HG02571 (cell line): ENCODE results near the gene PRSS56.

ENCODE experiments used
- ATAC-seq: cut with Tn5 transposase; IDR thresholded peaks from one replicate; pipeline ENCODE4 v1.9.1; 2021; ENCODE audit warnings: mild to moderate bottlenecking, moderate library complexity; ENCODE audit not compliant: unreplicated experiment

Gene PRSS56

GRCh38 chr2:232519581-232520438 is at the start of gene PRSS56:
Gene PRSS56, plus strand, starts transcription at chr2:232520388. Its CDS starts 211 bp downstream, at chr2:232520599.
- ATAC-seq = no peak

DNA sequence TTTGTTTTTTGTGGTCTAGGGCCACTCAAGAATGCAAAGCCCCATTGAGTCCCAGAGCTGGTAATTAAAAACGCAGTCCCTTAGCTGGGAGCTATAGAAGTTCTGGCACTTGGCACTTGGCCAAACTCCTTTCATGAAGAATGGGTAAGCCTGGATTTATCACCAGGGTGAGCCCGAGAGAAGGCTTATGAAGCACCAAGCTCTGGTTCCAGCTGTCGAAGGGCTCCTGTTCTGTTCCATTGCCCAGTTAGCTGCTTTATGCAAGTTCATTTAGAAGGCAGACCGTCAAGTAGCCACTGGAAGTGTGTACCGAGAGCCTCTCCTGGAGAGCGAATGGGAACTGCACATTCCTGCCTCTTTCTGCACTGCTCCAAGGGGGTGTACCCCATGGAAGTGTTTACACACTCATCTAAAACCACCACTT is 46.7 kb upstream of the PRSS56 start:
- no peak for ATAC-seq

DNA sequence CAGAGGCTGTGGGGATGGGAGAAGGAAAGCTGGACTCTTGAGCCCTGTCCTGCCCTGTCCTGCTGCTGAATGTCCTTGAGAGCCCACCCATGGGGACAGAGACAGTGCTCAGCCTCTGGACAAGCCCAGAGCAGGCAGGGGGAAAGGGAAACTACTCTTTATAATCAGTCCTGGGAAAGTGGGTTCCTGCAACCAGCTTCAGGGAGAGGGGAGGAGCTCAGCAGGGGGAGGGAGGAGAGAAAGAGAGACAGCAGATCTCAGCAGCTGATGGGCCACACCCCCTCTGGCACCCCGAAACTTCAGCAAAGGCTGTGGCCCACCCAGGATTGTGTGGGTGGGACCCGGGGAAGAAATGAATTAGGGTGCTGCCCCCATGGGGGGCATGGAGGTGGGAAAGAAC is 44.1 kb upstream of the PRSS56 start:
- no peak for ATAC-seq

- no peak for ATAC-seq
These were observed 43.4 kb upstream of the PRSS56 start for GRCh38 chr2:232476791-232477190.

- no peak for ATAC-seq
These were observed 42.3 kb upstream of the PRSS56 start for GRCh38 chr2:232477751-232478510.

DNA sequence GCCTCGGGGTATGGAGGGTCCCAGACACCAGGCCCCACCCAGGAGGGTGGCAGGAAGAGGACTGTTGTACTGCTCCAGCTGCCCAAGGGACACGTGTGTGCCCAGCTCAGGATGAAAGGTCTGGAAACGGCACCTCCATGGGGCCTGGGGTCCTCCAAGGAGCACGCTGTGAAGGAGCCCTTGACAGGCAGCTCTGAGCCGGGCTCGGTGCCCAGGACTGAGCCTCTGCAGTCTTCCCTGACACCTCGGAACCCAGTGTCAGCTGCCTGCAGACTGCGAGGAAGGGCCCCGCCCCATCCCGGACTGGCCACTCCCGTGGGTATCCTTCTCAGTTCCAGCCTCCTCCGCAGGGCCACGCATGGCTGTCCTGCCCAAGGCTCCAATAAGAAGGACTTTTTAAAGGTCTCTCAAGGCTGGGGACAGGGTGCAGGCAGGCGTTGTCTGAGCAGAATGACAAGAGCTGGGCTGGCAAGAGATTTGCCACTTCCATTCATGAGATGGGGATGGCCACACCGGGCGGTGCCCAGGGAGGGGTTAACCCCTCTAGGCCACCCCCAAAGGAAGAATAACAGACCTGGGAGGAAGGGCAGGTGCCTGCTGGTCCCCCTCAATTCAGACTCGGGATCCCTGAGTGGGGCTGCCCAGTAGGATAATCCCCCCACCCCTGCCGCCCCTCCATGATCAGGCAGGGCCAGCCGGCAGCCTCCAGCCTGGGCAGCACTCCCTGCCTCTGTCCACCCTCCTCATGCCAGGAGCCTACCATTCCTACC is 41.4 kb upstream of the PRSS56 start:
- ATAC-seq = no peak

- no peak for ATAC-seq
These were observed 40.6 kb upstream of the PRSS56 start for GRCh38 chr2:232479341-232480200.

- ATAC-seq = no peak
These were observed 39.7 kb upstream of the PRSS56 start for GRCh38 chr2:232480201-232481190.

DNA sequence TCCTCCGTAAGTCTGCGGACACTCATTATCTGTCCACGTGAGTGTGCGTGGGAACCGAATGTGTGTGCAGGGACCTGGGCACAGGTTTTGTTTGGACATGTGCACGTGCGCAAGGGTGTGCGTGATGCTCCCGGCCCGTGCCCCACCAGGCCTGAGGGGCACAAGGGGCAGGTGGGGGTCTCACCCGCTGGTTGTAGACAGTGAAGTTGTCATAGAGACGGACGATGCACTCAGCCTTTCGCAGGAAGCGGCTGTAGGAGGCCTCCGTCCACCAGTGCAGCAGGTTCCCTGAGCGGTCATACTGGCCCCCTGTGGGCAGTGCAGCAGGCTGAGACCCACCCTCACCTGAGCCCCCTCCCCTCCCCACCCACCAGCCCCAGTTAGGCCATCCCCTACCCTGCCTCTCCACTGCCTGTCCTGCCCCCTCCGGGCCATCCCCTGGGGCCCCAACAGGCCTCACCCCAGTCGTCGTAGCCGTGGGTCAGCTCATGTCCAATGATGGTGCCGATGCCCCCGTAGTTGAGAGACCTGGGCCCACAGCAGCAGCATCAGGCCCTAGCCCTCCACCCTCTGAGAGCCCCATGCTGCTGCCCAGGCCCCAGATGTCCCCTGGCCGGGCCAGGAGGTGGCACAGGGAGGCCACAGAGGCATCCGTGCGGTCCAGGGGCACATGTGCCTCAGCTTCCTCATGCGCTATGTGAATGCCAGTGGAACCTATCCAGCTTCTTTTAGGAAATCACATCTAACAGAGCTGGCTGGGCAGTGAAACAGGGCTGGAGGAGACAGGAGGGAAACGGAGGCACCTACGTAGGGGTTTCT is 38.7 kb upstream of the PRSS56 start:
- ATAC-seq = no peak

DNA sequence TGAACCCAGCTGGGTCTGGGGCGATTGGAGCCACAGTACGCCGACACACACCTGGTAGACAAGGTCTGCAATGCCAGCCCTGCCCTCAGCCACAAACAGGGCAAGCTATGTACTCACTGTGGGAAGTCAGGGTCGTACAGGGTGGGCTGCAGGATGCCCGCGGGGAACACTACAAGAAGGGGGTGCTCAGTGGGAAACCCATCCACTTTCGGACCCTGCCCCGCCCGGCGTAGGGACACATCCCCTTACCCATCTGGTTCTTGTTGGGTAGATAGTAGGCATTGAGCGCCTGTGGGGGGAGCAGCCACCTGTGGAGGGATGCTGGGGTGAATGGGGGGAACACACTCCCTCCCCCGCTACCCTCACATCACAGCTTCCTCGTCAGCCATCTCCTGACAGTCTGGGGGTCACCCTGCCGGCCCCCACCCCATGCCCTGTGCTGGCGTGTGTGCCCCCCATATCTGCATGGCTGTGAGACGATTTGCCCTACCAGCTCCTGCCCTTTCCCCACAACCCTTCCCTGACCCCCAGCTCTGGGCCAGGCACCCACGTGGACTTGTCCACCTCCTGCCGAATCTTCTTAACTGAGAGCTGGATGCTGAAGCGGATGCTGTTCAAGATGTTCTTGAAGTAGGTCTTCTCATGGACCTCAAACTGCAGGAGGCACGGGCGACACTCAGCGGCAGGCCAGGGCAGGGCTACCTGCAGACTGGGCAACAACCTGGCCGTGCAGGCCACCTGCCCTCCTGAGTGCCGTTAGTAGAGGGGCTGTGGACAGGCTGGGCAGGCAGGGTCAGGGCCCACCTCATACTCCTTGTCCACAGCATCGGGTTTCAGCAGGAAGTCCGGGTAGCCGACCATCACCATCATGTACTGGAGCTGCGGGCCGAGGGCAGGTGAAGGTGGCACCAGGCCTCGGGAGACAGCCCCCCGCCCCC is 37.6 kb upstream of the PRSS56 start:
- no peak for ATAC-seq

GRCh38 chr2:232483311-232483922 is 36.8 kb upstream of the PRSS56 start:
- no peak for ATAC-seq

GRCh38 chr2:232483923-232484627 is 36.1 kb upstream of the PRSS56 start:
- no peak for ATAC-seq

DNA sequence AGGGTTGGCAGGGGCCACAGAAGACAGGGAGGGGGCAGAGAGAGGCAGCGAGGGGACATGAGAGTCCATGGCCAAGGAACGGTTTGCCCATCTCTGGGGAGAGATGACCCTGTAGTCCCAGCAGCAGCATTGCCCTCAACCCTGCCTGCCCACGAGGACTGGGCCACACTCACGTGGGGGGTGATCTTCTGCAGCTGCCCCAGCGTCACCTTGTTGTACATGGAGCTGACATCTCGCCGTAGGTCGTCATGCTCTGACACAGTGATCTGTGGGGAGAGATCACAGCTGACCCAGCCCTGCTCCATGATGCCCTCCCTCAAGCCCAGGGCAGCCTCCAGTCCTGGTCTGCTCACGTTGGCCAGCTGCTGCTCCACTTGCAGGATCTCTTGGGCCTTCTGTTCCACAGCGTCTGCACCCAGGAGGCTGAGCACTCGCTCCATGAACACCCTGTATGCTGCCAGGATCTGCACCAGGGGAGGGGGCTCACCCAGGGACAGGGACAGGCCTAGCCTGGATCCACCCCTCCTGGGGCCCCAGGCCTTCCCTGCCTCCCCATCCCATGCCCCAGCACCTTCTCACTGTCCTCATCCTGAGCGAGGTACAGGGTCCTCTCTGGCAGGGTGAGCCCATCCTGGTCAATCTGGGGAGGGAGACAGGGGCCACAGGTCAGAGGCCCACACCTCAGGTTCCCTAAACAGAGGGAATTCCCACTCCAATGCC is 35.4 kb upstream of the PRSS56 start:
- no peak for ATAC-seq

DNA sequence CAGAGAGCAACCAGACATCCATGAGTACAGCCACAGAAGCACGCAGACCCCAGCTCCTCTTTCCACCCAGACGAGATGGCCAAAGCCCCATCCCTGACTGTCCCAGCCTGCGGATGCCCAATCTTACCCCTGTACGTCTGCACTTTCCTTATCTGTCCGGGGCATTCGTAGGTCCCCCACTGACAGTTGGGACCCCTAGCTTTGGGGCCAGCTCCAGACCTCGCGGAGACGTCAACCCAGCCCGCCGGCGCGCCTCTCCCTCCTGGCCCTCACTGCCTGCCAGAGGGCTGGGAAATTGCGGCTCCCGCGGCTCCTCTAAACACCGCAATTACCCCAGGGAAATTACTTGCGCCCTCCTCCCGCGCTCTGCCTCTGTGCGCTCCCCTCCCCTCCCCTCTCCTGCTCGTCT is 34.8 kb upstream of the PRSS56 start:
- ATAC-seq = no peak

GRCh38 chr2:232485757-232486557 is 34.2 kb upstream of the PRSS56 start:
- no peak for ATAC-seq
